Mucosa of stomach (tissue), 1 donor: ENCODE data around the gene HERC4.
"Not testable (repeated sequence)": the region's sequence is repeated elsewhere in the genome, so short reads cannot be mapped to it uniquely, and the experiment has no call there.

Source experiments
- H3K27me3 ChIP-seq: one replicate; pipeline ENCODE4 v1.7.0; 2013; ENCODE audit warnings: mild to moderate bottlenecking, low read length; ENCODE audit not compliant: control insufficient read depth, insufficient read depth
- H3K36me3 ChIP-seq: one replicate; pipeline ENCODE4 v1.7.0; 2013; ENCODE audit warnings: low read length; ENCODE audit not compliant: control insufficient read depth, insufficient read depth
- H3K4me1 ChIP-seq: one replicate; pipeline ENCODE4 v1.7.0; 2013; ENCODE audit warnings: mild to moderate bottlenecking, low read length; ENCODE audit not compliant: control insufficient read depth, insufficient read depth
- H3K4me3 ChIP-seq: one replicate; pipeline ENCODE4 v1.7.0; 2013; ENCODE audit warnings: low read length
- H3K9ac ChIP-seq: one replicate; pipeline ENCODE4 v1.7.0; 2013; ENCODE audit warnings: mild to moderate bottlenecking, low read length, moderate library complexity
- H3K9me3 ChIP-seq: one replicate; pipeline ENCODE4 v1.7.0; 2013; ENCODE audit warnings: mild to moderate bottlenecking, low read length, moderate library complexity; ENCODE audit not compliant: control insufficient read depth
- donor health status: Pancreatic carcinoma.

HERC4 gene

DNA sequence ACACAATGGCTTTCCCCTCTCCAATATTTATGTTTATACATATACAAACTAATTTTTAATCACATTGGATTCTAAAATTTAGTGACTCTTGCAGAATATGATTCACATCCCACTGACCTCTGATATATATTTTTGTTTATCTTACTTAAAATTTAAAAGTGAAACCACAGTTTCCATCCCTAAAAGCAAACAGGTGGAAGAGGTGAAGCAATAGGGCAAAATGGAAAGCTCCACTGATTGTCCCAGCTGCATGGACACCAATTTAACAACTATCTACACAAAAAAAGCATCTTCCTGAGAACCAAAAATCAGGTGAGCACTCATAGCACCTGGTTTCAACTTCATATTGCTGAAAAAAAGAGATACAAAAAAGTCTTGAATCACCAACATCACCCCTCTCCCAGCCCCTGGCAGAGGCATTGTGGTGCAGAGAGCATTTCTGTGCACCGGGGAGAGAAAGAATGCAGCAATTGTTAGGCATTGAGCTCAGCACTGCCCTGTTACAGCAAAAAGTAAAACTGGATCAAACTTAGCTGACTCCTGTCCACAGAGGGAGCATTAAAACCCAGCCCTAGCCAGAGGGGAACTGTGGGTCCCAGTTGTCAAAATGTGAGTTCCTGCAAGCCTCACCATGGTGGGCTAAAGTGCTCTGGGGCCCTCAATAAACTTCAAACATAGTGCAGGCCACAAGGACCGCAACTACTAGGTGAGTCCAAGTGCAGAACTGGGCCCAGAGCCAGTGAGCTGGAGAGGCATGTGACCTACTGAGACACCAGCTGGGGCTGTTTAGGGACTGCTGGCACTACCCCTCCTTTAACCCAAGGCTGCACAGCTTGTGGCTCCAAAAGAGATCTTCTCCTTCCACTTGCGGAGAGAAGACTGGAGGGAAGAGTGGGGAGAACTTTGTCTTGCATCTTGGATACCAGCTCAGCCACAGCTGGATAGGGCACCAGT, 98.5 kb downstream of the HERC4 start:
- peaks cover 23% of the 10 kb centered on the region for H3K4me1 ChIP-seq
- no peak overlapping the region for H3K4me3 ChIP-seq
- no peak overlapping the region for H3K9ac ChIP-seq
- no peaks in the 10 kb centered on the region for H3K27me3 ChIP-seq
- H3K9me3 ChIP-seq, result no peaks in the 10 kb centered on the region
- H3K36me3 ChIP-seq, result no peaks in the 10 kb centered on the region

DNA sequence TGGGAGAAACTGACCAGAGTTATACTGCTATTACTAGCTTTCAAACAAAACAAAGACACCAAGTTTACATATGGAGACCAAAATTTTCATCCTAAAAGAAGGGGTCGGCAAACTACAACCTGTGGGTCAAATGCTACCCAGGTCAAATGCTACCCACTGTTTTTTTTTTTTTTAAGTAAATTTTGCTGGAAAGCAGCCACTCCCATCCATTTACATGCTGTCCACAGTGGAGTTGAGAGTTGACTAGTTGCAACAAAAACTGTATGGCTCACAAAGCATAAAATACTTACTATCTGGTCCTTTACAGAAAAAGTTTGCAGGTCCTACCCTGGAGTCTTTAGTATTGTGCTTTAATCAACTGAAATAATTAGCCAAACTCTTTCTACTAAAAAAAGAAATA, 99.2 kb downstream of the HERC4 start:
- H3K9me3 ChIP-seq, result no peaks in the 10 kb centered on the region
- no peak overlapping the region for H3K4me3 ChIP-seq
- peaks cover 23% of the 10 kb centered on the region for H3K4me1 ChIP-seq
- no peak overlapping the region for H3K9ac ChIP-seq
- no peaks in the 10 kb centered on the region for H3K36me3 ChIP-seq
- no peaks in the 10 kb centered on the region for H3K27me3 ChIP-seq

DNA sequence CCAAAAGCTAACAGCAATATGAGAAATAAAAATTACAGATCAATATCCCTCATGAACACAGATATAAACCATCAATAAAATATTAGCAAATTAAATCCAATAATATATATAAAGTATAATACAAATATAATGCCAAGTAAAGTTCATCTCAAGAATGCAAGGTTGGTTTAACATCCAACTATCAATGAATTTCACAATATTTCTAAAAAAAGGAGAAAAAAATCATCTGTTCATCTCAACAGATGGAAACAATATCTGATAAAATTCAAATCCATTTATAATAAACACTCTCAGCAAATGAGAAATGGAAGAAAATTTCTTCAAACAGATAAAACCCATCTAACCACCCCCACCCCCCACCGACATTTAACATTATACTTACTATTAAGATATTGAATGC, 103.8 kb downstream of the HERC4 start:
- Histone ChIP-seq H3K4me3 (no peak overlapping the region), H3K9me3 (no peaks in the 10 kb centered on the region), H3K4me1 (peaks cover 7% of the 10 kb centered on the region), H3K36me3 (no peaks in the 10 kb centered on the region), H3K27me3 (no peaks in the 10 kb centered on the region), H3K9ac (no peak overlapping the region)

DNA sequence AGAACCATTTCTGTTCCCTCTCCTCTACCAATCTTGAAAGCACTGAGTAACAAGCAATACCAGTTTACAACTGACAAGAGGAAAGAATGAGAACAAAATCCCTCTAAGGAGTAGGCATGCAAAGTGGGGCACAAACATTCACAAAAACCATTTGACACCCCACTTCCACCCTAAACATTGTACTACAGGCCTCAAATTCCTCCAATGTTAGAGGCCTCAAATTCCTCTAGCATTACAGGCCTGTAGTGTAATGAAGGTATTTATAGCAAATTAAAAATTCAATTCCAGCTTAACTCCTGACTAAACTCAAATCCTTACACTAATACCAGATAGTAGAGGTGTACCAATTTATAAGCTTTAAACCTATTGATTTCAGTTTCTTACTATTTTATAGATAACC, 105.2 kb downstream of the HERC4 start:
- no peak overlapping the region for H3K9ac ChIP-seq
- no peak overlapping the region for H3K4me3 ChIP-seq
- H3K4me1 ChIP-seq, result no peaks in the 10 kb centered on the region
- H3K27me3 ChIP-seq, result no peaks in the 10 kb centered on the region
- no peaks in the 10 kb centered on the region for H3K9me3 ChIP-seq
- H3K36me3 ChIP-seq, result no peaks in the 10 kb centered on the region

DNA sequence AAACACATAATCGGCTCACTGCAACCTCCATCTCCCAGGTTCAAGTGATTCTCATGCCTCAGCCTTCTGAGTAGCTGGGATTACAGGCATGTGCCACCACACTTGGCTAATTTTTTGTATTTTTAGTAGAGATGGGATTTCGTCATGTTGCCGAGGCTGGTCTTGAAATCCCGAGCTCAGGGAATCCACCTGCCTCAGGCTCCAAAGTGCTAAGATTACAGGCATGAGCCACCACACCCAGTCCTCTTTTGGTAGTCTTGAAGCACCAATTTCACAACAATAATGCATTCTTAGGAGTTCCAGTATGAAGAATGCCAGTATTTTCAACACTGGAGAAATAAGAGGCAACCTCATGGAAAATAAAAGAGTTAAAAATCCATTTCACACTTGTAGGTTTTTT, 109.0 kb downstream of the HERC4 start:
- H3K27me3 ChIP-seq, H3K36me3 ChIP-seq, H3K9ac ChIP-seq, H3K4me3 ChIP-seq, H3K9me3 ChIP-seq, H3K4me1 ChIP-seq: not testable (repeated sequence)

DNA sequence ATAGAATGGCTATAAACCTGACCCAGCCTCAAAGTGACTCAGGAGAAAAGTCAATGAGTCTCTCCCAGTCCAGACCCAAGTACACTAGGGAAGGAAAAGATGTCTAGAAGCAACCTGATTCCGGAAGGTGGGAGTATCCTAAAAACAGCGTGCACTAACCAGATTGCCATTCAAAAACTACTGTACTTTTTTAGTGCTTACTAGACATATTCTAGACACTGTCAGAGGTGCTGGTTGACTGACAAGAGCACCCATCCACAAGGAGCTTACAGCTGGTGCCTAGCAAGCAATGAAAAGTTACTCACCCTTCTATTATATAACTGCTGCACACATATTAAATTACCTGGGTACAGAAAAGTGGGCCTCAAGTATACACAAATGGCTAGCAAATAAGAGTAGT, 109.6 kb downstream of the HERC4 start:
- H3K9ac ChIP-seq, result no peak overlapping the region
- H3K9me3 ChIP-seq, result no peaks in the 10 kb centered on the region
- no peak overlapping the region for H3K4me3 ChIP-seq
- no peaks in the 10 kb centered on the region for H3K36me3 ChIP-seq
- no peaks in the 10 kb centered on the region for H3K4me1 ChIP-seq
- H3K27me3 ChIP-seq, result no peaks in the 10 kb centered on the region

DNA sequence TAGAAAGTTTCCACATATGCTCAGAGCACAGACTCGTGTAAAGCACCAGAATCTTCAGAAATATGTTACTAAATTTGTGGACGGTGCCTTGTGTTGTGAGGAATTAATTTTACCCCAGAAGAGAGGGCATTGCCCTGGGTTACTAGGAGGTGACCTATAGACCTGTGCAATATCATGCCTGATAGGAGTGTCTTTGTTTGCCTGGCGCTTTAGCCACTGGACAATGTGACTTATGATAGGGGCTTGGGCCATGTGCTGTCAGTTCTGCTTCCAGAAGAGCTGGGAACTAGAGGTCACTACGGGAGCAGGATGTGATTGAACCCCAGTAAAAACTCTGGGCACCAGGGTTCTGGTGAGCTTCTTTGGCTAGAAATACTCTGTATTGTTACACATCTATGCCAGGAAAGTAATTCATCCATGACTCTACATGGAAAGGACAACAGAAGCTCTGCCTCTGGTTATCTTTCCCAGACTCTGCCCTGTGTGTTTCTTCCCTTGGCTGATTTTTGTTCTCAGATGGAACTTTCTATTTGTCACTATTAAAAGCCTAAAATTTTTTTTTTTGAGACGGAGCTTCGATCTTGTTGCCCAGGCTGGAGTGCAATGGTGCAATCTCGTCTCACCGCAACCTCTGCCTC, 115.1 kb downstream of the HERC4 start:
- no peaks in the 10 kb centered on the region for H3K27me3 ChIP-seq
- no peaks in the 10 kb centered on the region for H3K9me3 ChIP-seq
- no peaks in the 10 kb centered on the region for H3K36me3 ChIP-seq

DNA sequence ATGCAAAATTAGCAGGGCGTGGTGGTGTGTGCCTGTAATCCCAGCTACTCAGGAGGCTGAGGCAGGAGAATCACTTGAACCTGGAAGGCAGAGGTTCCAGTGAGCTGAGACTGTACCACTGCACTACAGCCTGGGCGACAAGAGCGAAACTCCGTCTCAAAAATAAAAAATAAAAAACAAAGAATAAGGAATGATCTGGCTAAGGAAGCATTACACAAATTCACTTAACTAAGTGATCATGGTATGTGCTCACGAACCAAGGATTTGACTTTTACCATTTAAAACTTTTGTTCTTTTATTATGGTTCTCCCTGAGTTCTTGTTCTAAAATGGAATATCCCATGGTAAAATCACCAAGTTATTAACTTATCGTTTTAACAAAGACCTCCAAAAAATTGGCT, 119.5 kb downstream of the HERC4 start:
- no peak overlapping the region for H3K4me3 ChIP-seq
- H3K4me1 ChIP-seq, result no peaks in the 10 kb centered on the region
- H3K27me3 ChIP-seq, result no peaks in the 10 kb centered on the region
- no peaks in the 10 kb centered on the region for H3K9me3 ChIP-seq
- no peak overlapping the region for H3K9ac ChIP-seq
- H3K36me3 ChIP-seq, result peaks cover 4% of the 10 kb centered on the region

More for the DNA sequence above, 115.1 kb downstream of the HERC4 start:
- no peak overlapping the region for H3K4me3 ChIP-seq
- H3K4me1 ChIP-seq, result no peaks in the 10 kb centered on the region
- H3K9ac ChIP-seq, result no peak overlapping the region

DNA sequence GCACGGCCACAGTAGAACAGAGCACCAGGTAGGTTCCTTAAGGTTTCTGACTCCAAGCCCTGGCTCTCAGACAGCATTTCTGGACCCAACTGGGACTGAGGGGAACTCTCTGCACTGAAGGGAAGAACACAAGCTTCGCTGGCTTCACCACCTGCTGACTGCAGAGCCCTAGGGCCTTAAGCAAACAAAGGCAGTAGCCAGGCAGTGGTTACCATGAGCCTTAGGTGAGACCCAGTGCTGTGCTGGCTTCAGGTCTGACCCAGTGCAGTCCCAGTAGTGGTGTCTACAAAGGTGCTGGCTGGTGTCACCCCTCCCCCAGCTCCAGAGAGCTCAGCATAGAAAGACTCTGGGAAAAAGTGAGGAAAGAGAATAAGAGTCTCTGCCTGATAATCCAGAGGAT, 131.2 kb downstream of the HERC4 start:
- Histone ChIP-seq H3K27me3 (no peaks in the 10 kb centered on the region), H3K36me3 (no peaks in the 10 kb centered on the region), H3K9ac (no peak overlapping the region), H3K4me1 (no peaks in the 10 kb centered on the region), H3K4me3 (no peak overlapping the region), H3K9me3 (no peaks in the 10 kb centered on the region)

DNA sequence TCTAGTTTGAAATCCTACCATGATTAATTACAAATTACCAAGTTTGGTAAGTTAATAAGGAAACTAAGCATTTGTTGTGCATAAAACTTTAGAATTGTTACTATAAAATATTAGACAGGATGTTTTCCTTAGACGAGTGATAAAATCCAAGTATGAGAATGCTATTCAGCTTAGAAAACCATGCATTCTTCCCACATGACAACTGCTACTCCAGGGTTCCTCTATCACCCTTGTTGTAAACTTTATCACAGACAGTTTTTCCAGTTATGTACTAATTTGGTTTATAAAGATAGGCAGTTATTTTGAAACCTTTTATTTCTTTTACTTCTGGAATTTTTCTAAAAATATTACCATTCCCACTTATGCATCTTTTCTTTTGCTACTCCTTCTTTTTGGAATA, 138.7 kb downstream of the HERC4 start:
- Histone ChIP-seq H3K4me3 (no peak overlapping the region), H3K9me3 (no peaks in the 10 kb centered on the region), H3K4me1 (no peaks in the 10 kb centered on the region), H3K9ac (no peak overlapping the region), H3K27me3 (no peaks in the 10 kb centered on the region), H3K36me3 (no peaks in the 10 kb centered on the region)

DNA sequence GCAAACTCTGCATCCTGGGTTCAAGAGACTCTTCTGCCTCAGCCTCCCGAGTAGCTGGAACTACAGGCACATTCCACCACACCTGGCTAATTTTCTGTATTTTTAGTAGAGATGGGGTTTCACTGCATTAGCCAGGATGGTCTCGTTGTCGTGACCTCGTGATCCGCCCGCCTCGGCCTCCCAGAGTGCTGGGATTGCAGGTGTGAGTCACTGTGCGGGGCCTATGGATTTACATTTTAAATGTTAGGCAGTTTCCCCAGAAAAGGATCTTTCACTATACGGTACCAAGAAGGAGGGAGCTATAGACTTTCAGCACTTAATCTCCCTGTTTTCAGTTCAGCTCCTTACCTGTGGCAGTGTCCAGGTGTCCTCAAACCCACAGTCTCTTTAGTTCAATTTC, 139.9 kb downstream of the HERC4 start:
- Histone ChIP-seq H3K9ac (no peak overlapping the region), H3K4me3 (no peak overlapping the region), H3K4me1 (no peaks in the 10 kb centered on the region), H3K27me3 (no peaks in the 10 kb centered on the region), H3K36me3 (no peaks in the 10 kb centered on the region), H3K9me3 (no peaks in the 10 kb centered on the region)

DNA sequence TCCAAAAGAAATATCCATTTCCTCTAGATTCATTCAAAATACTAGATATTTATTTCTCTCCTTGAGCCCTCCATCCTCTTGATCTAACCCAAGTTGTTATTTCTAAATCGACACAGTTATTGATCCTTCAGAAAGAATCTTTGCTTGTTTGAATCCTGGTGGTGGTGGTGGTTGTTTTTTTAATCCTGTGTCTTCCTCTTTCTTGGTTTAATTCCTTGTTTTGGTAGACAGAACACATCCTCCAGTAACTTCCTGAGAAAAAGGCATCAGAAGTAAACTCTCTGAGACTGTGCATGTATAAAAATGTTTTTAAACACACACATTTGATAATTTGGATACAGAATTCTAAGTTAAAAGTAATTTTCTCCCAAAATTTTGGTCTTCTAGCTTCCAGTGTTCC, 140.7 kb downstream of the HERC4 start:
- Histone ChIP-seq H3K4me1 (no peaks in the 10 kb centered on the region), H3K36me3 (no peaks in the 10 kb centered on the region), H3K9me3 (no peaks in the 10 kb centered on the region), H3K9ac (no peak overlapping the region), H3K27me3 (no peaks in the 10 kb centered on the region), H3K4me3 (no peak overlapping the region)
